ENCODE data around the gene PRKG1. TPM values are rescaled to one million over a fixed set of nuclear protein-coding genes. Genes with fewer than 3 reads are reported as not detected.

The PRKG1 gene
- total and polyA plus RNA-seq, 7 donors = 4.5 to 49.0 (median 31.7) TPM

GRCh38 chr10:51503378-51503777 is 429.1 kb downstream of the PRKG1 start:
- intact Hi-C loops (cut with DNase I) = no loop called here
- peaks cover 9% of the 10 kb centered on the region for H3K4me1 ChIP-seq
- 19 to 50% (median 31%) methylated on average over 1 of the region's 1 CpG for WGBS, 3 donors
- no peaks in the 10 kb centered on the region for H3K36me3 ChIP-seq (ENCODE audit: insufficient read depth in 1 of 2, low read depth in 1 of 2)
- H3K27ac ChIP-seq = peak overlapping the region; percentile 64
- peak overlapping the region; percentile 2 for H3K4me3 ChIP-seq
- H3K9me3 ChIP-seq = no peaks in the 10 kb centered on the region
- H3K27me3 ChIP-seq (ENCODE audit: insufficient read depth in 3 of 3, low read length in 2 of 3) = no peaks in the 10 kb centered on the region
- TF ChIP-seq CTCF (IDR thresholded peaks at IDR 0.05) = no peak
- ATAC-seq = peak; percentile 93 to 98 (median 97)
- no peak for DNase-seq

GRCh38 chr10:51507476-51507875 is 433.2 kb downstream of the PRKG1 start:
- peaks cover 7% of the 10 kb centered on the region for H3K4me1 ChIP-seq
- H3K36me3 ChIP-seq (ENCODE audit: insufficient read depth in 1 of 2, low read depth in 1 of 2) = no peaks in the 10 kb centered on the region
- DNase-seq (no peak), ATAC-seq (no peak)
- H3K27me3 ChIP-seq (ENCODE audit: insufficient read depth in 3 of 3, low read length in 2 of 3) = no peaks in the 10 kb centered on the region
- intact Hi-C loops (cut with DNase I) = no loop called here
- no peak overlapping the region for H3K4me3 ChIP-seq
- 87 to 93% (median 87%) methylated on average over 3 of the region's 3 CpGs for WGBS, 3 donors
- no peaks in the 10 kb centered on the region for H3K9me3 ChIP-seq
- no peak for TF ChIP-seq CTCF (IDR thresholded peaks at IDR 0.05)
- no peak overlapping the region for H3K27ac ChIP-seq

GRCh38 chr10:51508156-51508555 is 433.9 kb downstream of the PRKG1 start:
- no peak for TF ChIP-seq CTCF (IDR thresholded peaks at IDR 0.05)
- Histone ChIP-seq H3K36me3 (ENCODE audit: insufficient read depth in 1 of 2, low read depth in 1 of 2) (no peaks in the 10 kb centered on the region), H3K4me3 (no peak overlapping the region), H3K27ac (no peak overlapping the region), H3K9me3 (no peaks in the 10 kb centered on the region), H3K4me1 (peaks cover under 1% of the 10 kb centered on the region), H3K27me3 (ENCODE audit: insufficient read depth in 3 of 3, low read length in 2 of 3) (no peaks in the 10 kb centered on the region)
- intact Hi-C loops (cut with DNase I) = no loop called here
- ATAC-seq = no peak
- WGBS, 3 donors = 66 to 77% (median 68%) methylated on average over 2 of the region's 2 CpGs
- DNase-seq = no peak

GRCh38 chr10:51510231-51510630 is 435.9 kb downstream of the PRKG1 start:
- Histone ChIP-seq H3K9me3 (no peaks in the 10 kb centered on the region), H3K27ac (no peak overlapping the region), H3K4me3 (no peak overlapping the region), H3K36me3 (ENCODE audit: insufficient read depth in 1 of 2, low read depth in 1 of 2) (no peaks in the 10 kb centered on the region), H3K27me3 (ENCODE audit: insufficient read depth in 3 of 3, low read length in 2 of 3) (no peaks in the 10 kb centered on the region), H3K4me1 (no peaks in the 10 kb centered on the region)
- intact Hi-C loops (cut with DNase I) = no loop called here
- ATAC-seq (no peak), DNase-seq (no peak)
- WGBS, 3 donors = 83 to 87% (median 87%) methylated on average over 2 of the region's 2 CpGs
- TF ChIP-seq CTCF (IDR thresholded peaks at IDR 0.05) = no peak

- Histone ChIP-seq H3K36me3 (ENCODE audit: insufficient read depth in 1 of 2, low read depth in 1 of 2) (no peaks in the 10 kb centered on the region), H3K9me3 (no peaks in the 10 kb centered on the region), H3K27ac (no peak overlapping the region), H3K4me1 (peaks cover 12% of the 10 kb centered on the region), H3K4me3 (no peak overlapping the region), H3K27me3 (ENCODE audit: insufficient read depth in 3 of 3, low read length in 2 of 3) (no peaks in the 10 kb centered on the region)
- no peak for ATAC-seq
- intact Hi-C loops (cut with DNase I) = no loop called here
- TF ChIP-seq CTCF (IDR thresholded peaks at IDR 0.05) = no peak
- 20 to 33% (median 31%) methylated on average over 2 of the region's 2 CpGs for WGBS, 3 donors
- no peak for DNase-seq
Measured at GRCh38 chr10:51521605-51522004, 447.3 kb downstream of the PRKG1 start.
